Measurements from ENCODE around the gene DDX56.
"Not testable (repeated sequence)": the region's sequence is repeated elsewhere in the genome, so short reads cannot be mapped to it uniquely, and the experiment has no call there.

The DDX56 gene

GRCh38 chr7:44563171-44563679 lies 10.5 kb downstream of the DDX56 start:
- DNase-seq (ENCODE audit: low read depth): no peak

GRCh38 chr7:44562622-44562962 lies 11.1 kb downstream of the DDX56 start:
- not testable (repeated sequence) for DNase-seq (ENCODE audit: low read depth)

- no peak for DNase-seq (ENCODE audit: low read depth)
These were observed 11.6 kb downstream of the DDX56 start for GRCh38 chr7:44561962-44562621.

- no peak for DNase-seq (ENCODE audit: low read depth)
These were observed 12.2 kb downstream of the DDX56 start for GRCh38 chr7:44561481-44561880.

- no peak for DNase-seq (ENCODE audit: low read depth)
These were observed 14.2 kb downstream of the DDX56 start for GRCh38 chr7:44559485-44559884.

- DNase-seq (ENCODE audit: low read depth): no peak
These were observed 16.2 kb downstream of the DDX56 start for GRCh38 chr7:44557485-44557884.

- DNase-seq (ENCODE audit: low read depth): no peak
These were observed 18.4 kb downstream of the DDX56 start for GRCh38 chr7:44555350-44555749.

GRCh38 chr7:44552473-44553005 lies 21.2 kb downstream of the DDX56 start:
- not testable (repeated sequence) for DNase-seq (ENCODE audit: low read depth)

- no peak for DNase-seq (ENCODE audit: low read depth)
These were observed 24.3 kb downstream of the DDX56 start for GRCh38 chr7:44549457-44549856.

GRCh38 chr7:44548893-44549292 lies 24.8 kb downstream of the DDX56 start:
- no peak for DNase-seq (ENCODE audit: low read depth)

- DNase-seq (ENCODE audit: low read depth): no peak
These were observed 26.0 kb downstream of the DDX56 start for GRCh38 chr7:44547536-44548231.

GRCh38 chr7:44541876-44542610 lies 31.7 kb downstream of the DDX56 start:
- no peak for DNase-seq (ENCODE audit: low read depth)

- DNase-seq (ENCODE audit: low read depth): no peak
These were observed 32.5 kb downstream of the DDX56 start, which contains the start of gene NPC1L1 for GRCh38 chr7:44541028-44541869. Gene NPC1L1, minus strand, starts transcription at chr7:44541330. Its CDS starts 71 bp downstream, at chr7:44541259.

GRCh38 chr7:44540592-44541027 lies 33.1 kb downstream of the DDX56 start:
- DNase-seq (ENCODE audit: low read depth): no peak

GRCh38 chr7:44539669-44540506 lies 33.8 kb downstream of the DDX56 start:
- no peak for DNase-seq (ENCODE audit: low read depth)

- no peak for DNase-seq (ENCODE audit: low read depth)
These were observed 34.7 kb downstream of the DDX56 start for GRCh38 chr7:44538798-44539668.

GRCh38 chr7:44538093-44538797 lies 35.5 kb downstream of the DDX56 start:
- no peak for DNase-seq (ENCODE audit: low read depth)

GRCh38 chr7:44537442-44537841 lies 36.3 kb downstream of the DDX56 start:
- DNase-seq (ENCODE audit: low read depth): no peak

- DNase-seq (ENCODE audit: low read depth): no peak
These were observed 37.6 kb downstream of the DDX56 start for GRCh38 chr7:44536090-44536489.
